GM21390 (cell line): ENCODE results near the gene PUSL1.

Experiments used
- ATAC-seq: cut with Tn5 transposase; IDR thresholded peaks from one replicate; pipeline ENCODE4 v1.9.1; 2021; ENCODE audit not compliant: unreplicated experiment

Gene PUSL1

GRCh38 chr1:1307923-1308755 is at the start of gene PUSL1, which contains the start of gene ACAP3:
TSS of gene PUSL1 (plus strand) at chr1:1308597. CDS start at chr1:1308644, 47 bp downstream.
TSS of gene ACAP3 (minus strand) at chr1:1307930. CDS start at chr1:1307815, 115 bp downstream.
- peak; percentile 57 for ATAC-seq

- no peak for ATAC-seq
These were observed 49.3 kb upstream of the PUSL1 start for GRCh38 chr1:1259119-1259488.

DNA sequence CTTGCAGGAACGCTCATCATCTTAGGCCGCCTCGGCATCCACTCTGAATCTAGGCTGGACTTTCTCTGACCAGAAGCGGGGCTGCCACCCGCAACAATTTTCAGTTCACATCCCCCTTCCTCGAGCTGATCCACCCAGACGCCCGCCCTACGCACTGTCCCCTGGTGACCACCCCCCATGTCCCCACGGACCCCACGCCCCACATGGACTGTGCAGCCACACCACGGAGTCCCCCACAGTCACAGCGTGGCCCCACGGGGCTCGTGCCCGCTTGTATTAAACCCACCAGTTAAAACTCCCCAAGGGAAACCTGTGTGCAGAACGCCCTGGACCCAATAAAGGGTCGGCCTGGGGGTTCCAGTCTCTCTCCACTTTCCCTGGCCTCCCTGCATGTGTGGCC is 48.9 kb upstream of the PUSL1 start:
- no peak for ATAC-seq

DNA sequence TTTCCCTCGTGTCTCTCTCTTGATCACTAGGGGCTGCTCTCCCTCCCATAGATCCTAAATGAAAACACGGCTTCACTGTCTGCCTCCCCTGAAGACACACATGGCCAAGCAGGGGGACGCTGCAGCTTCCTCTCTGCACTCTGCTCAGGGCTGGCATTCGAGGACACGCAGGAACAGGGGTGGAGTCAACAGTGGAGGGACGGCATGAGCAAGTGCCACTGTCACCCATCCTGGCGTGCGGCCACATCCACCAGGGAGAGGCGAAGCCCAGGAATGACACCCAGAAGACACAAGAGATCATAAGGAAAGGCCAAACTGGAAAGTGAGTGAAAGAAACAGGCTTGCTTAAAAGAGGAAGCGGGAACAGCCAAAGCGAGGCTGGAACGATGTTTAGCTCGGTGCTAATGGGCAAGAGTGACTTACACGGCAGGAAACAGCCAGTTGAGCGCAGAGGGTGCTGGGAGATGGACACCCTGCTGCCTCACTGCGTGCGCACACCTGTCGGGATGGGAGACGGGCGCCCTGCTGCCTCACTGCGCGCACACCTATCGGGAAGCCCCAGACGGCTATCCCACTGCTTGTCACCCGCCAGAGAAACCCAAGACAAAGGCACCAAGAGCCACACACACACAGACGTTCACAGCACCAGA is 48.3 kb upstream of the PUSL1 start:
- no peak for ATAC-seq

GRCh38 chr1:1260843-1261560 is 47.4 kb upstream of the PUSL1 start:
- no peak for ATAC-seq

- ATAC-seq, result no peak
These were observed 46.3 kb upstream of the PUSL1 start for GRCh38 chr1:1262071-1262470.

DNA sequence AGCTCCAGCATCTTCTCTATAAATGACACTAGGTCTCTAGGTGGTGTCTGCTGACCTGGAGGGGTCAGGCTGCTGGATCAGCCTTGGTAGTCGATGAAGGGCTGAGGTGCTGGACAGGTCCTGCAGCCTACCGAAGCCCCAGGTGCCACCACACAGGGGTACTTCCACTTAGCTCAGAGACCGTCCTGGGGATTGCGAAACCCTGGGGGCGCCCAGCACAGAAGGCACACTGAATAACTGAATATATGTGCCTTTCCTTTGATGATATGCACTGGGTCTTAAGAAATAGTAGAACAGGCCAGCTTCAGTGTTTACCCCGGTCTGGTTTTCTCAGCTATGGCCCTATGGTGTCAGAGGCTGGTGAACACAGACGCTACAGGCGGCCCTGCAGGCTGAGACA is 45.6 kb upstream of the PUSL1 start:
- no peak for ATAC-seq

DNA sequence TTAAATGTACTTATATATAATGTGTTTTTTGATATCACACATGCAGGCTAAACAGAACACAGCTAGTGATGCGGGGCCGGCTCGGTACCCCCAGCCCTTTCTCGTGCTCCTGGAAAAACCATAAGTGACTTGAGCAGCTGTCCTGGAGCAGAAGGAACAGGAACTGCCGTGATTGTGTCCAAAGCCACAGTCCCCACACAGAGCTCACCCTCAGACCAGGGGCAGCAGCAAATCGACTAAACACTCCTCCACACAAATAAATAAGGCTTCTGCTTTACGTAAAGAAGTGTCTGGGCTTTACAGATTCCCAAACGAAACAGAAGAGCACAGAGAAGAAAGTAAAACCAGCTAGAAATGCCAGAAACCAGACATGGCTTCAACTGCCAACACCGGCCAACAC is 44.4 kb upstream of the PUSL1 start:
- no peak for ATAC-seq

- ATAC-seq, result no peak
These were observed 43.5 kb upstream of the PUSL1 start for GRCh38 chr1:1264868-1265272.

- ATAC-seq, result no peak
These were observed 40.7 kb upstream of the PUSL1 start for GRCh38 chr1:1267488-1268283.

DNA sequence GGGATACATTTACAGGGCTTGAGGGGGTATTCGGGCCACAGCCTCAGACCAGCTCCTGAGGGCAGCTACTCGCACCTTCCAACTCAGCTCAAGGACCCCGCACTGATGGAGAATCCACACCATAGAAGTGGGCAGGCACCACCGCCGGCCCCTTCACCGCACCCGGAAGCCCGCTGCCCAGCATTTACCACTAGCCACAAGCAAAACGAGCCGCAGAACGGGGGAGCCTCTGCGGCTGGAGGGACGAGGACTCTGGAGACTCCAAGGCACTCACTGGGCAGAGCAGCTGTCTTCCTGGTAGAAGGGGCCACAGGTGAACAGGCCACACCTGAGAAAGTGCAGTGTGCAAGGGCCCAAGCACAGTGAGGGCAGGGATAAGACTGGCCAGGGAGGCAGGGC is 40.1 kb upstream of the PUSL1 start:
- ATAC-seq, result no peak

DNA sequence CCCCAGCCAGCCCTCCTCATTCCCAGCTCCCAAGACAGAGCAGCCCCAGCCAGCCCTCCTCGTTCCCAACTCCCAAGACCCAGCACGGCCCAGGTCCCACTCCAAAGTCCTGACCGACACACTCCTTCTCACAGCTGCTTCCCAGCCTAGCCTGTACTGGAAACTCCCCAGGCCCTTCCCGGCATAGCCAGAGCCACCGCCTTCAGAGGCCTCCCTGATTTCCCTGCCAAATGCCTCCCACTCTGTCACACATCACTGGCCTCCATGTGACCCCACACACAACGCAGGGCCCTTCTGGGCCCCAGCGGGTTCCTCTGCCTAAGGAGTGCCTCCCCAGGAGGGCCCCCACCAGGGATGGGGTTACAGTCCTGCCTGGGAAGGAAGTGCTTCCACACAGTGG is 37.6 kb upstream of the PUSL1 start:
- no peak for ATAC-seq

DNA sequence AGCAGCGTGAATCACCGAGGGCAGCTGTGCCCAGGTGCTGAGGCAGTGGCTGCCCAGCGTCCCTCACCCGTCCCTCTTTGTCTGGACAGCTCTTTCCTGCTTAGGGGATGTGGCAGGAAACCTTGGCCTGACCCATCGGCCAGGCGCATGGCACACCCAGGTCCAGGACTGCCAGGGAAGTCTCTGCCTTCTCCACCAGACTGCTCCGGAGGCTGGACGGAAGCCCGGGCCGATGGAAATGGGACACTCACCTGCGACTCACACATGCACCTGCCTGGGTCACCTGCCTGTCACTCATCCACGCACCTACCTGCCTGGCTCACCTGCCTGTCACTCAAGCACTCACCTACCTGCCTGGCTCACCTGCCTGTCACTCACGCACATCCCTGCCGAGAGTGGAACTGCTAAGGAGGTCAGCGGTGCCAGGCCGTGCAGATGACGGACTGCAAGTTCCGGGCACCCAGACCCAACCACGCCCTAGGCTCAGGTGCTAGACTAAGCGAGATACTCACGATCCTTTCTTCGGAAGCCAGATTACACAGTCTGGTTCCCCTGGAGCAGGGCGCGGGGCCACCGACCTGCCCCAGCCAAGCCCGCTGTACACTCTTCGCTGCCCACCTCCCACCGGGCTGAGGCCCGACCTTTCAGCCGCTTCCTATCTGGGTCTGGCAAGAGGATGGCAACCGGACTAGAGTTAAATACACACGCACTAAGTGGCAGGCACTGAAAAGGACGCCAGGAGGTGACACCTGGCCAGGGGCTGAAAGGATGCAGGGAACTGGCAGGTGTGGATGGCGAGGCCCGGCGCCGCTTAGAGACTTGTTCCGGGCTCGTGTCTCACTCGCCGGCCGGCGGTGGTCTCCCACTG is 35.8 kb upstream of the PUSL1 start:
- ATAC-seq, result no peak

DNA sequence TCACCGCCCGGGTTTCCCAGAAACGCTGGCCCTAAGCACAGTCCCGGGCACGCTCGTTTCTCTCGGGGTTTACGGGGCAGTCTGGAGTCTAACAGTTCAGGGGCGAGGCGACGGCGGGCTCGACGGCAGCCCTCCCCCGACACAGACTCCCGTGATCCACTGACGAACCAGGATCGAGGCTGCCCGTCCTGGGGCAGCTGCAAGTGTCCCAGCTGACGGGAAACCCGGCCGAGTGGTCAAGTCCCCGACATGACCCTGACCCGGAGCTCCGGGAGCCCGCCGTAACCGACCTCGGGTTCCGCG is 35.2 kb upstream of the PUSL1 start:
- ATAC-seq, result no peak

DNA sequence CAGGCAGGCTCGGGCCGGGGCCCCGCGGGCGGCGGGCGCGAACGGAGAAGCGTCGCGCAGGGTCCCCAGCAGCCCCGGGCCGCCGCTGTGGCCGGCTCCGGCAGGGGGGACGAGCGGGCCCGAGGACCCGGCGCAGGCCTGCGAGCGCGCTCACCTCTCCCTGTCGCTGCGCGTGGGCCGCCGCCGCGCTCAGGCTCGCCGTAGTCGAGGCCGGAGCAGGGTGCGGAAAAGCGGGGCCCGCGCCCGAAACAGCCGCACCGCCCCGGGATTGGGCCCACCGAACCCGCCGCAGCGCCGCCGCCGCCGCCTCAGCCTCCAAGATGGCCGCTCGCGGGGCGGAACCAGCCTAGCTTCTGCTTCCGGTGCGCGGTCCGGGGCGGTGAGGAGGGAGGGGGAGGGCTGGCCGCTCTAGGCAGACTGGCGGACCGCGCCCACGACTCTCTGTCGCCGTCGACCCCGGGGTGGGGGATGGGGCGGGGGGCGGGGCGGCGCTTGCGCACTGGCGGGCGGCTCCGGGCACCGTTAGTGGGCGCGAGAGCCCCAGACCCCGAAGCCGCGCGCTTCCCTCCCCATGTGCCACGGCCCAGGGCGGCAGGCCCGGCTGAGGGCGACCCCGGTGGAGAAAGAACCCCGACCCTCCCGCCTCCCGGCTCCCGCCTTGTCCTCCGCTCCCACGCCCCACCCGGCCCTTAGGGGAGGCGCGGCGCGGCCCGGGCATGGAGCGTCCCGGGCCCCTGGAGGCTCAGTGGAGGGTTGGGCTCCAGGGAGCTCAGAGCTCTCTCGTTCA is 34.7 kb upstream of the PUSL1 start, which contains the start of gene UBE2J2:
TSS of gene UBE2J2 (minus strand) at position 343 of the 787 bp plus-strand sequence. CDS start 5,862 bp downstream, outside the sequence.
- ATAC-seq, result peak; percentile 82

- ATAC-seq, result no peak
These were observed 34.0 kb upstream of the PUSL1 start for GRCh38 chr1:1274299-1274930.

- ATAC-seq, result no peak
These were observed 33.4 kb upstream of the PUSL1 start for GRCh38 chr1:1274931-1275431.

DNA sequence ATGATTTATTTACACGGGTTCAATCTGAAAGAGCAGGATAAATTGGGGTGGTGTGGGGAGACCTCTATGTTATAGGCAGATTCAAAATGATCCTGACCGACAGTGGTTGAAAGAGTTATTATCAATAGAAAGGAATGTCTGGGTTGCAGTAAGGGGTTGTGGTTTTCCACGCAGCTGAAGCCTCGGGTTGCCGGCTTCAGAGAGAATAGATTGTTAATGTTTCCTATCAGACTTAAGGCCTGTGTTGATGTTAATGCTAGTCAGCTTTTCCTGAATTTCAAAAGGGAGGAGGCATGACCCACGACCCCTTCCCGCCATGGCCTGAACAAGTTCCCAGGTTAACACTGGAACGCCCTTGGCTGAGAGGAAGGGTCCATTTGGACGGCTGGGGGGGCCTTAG is 32.6 kb upstream of the PUSL1 start:
- ATAC-seq, result no peak

- no peak for ATAC-seq
These were observed 29.8 kb upstream of the PUSL1 start for GRCh38 chr1:1278620-1279019.
